ENCODE measurements around the gene NEBL. TPM values are rescaled to one million over a fixed set of nuclear protein-coding genes. Genes with fewer than 3 reads are reported as not detected.

NEBL gene
- total and polyA plus RNA-seq, 9 of the 15 experiments (the other 6 are each of a cell fraction or from before 2014, with no cell fraction given), result 0.82 to 14.6 (median 9.8) TPM

DNA sequence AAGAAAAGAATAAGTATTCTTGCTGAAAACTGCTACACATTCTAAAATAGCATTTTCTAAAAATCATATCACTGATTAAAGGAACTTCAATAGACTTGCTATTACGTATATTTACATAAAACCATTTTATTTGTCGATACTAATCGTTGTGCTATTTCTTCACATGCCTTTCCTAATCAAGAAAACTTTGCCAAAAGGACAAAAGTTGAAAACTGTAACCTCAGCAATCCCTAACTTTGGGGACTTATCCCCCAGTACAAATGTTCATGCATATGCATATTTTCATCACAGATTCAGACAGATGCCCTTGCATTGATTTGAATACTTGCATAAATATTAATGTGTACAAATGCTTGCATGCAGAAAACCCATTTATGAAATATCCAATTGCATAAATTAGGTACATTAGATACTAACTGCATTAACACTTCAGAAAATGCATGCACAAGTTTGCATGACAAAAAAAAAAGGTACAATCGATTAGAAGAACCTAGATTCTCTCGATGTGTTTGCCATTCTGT lies 35.6 kb upstream of the NEBL start (continued):
- TF ChIP-seq, protein P1, sequence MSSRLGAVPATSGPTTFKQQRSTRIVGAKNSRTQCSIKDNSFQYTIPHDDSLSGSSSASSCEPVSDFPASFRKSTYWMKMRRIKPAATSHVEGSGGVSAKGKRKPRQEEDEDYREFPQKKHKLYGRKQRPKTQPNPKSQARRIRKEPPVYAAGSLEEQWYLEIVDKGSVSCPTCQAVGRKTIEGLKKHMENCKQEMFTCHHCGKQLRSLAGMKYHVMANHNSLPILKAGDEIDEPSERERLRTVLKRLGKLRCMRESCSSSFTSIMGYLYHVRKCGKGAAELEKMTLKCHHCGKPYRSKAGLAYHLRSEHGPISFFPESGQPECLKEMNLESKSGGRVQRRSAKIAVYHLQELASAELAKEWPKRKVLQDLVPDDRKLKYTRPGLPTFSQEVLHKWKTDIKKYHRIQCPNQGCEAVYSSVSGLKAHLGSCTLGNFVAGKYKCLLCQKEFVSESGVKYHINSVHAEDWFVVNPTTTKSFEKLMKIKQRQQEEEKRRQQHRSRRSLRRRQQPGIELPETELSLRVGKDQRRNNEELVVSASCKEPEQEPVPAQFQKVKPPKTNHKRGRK (tag; IDR thresholded peaks at IDR 0.05), result no peak
- TF ChIP-seq, protein P2, sequence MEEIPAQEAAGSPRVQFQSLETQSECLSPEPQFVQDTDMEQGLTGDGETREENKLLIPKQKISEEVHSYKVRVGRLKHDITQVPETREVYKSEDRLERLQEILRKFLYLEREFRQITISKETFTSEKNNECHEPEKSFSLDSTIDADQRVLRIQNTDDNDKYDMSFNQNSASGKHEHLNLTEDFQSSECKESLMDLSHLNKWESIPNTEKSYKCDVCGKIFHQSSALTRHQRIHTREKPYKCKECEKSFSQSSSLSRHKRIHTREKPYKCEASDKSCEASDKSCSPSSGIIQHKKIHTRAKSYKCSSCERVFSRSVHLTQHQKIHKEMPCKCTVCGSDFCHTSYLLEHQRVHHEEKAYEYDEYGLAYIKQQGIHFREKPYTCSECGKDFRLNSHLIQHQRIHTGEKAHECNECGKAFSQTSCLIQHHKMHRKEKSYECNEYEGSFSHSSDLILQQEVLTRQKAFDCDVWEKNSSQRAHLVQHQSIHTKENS (CRISPR knock-in tag; IDR thresholded peaks at IDR 0.05), result no peak
- no peak for TF ChIP-seq ZNF695 (CRISPR knock-in tag; IDR thresholded peaks at IDR 0.05)
- TF ChIP-seq CBFA2T2 (conservative IDR thresholded peaks at IDR 0.05), result no peak
- no peak for TF ChIP-seq ZNF41 (CRISPR knock-in tag; conservative IDR thresholded peaks at IDR 0.05)
- TF ChIP-seq, protein P3, sequence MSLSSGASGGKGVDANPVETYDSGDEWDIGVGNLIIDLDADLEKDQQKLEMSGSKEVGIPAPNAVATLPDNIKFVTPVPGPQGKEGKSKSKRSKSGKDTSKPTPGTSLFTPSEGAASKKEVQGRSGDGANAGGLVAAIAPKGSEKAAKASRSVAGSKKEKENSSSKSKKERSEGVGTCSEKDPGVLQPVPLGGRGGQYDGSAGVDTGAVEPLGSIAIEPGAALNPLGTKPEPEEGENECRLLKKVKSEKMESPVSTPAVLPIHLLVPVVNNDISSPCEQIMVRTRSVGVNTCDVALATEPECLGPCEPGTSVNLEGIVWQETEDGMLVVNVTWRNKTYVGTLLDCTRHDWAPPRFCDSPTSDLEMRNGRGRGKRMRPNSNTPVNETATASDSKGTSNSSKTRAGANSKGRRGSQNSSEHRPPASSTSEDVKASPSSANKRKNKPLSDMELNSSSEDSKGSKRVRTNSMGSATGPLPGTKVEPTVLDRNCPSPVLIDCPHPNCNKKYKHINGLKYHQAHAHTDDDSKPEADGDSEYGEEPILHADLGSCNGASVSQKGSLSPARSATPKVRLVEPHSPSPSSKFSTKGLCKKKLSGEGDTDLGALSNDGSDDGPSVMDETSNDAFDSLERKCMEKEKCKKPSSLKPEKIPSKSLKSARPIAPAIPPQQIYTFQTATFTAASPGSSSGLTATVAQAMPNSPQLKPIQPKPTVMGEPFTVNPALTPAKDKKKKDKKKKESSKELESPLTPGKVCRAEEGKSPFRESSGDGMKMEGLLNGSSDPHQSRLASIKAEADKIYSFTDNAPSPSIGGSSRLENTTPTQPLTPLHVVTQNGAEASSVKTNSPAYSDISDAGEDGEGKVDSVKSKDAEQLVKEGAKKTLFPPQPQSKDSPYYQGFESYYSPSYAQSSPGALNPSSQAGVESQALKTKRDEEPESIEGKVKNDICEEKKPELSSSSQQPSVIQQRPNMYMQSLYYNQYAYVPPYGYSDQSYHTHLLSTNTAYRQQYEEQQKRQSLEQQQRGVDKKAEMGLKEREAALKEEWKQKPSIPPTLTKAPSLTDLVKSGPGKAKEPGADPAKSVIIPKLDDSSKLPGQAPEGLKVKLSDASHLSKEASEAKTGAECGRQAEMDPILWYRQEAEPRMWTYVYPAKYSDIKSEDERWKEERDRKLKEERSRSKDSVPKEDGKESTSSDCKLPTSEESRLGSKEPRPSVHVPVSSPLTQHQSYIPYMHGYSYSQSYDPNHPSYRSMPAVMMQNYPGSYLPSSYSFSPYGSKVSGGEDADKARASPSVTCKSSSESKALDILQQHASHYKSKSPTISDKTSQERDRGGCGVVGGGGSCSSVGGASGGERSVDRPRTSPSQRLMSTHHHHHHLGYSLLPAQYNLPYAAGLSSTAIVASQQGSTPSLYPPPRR (CRISPR knock-in tag; IDR thresholded peaks at IDR 0.05; ENCODE audit: borderline replicate concordance), result no peak
- no peak for TF ChIP-seq SRSF1 (IDR thresholded peaks at IDR 0.05; ENCODE audit: low read depth, low read length)
- no peak for TF ChIP-seq ZNF212 (CRISPR knock-in tag; IDR thresholded peaks at IDR 0.05)
- TF ChIP-seq, protein P4, sequence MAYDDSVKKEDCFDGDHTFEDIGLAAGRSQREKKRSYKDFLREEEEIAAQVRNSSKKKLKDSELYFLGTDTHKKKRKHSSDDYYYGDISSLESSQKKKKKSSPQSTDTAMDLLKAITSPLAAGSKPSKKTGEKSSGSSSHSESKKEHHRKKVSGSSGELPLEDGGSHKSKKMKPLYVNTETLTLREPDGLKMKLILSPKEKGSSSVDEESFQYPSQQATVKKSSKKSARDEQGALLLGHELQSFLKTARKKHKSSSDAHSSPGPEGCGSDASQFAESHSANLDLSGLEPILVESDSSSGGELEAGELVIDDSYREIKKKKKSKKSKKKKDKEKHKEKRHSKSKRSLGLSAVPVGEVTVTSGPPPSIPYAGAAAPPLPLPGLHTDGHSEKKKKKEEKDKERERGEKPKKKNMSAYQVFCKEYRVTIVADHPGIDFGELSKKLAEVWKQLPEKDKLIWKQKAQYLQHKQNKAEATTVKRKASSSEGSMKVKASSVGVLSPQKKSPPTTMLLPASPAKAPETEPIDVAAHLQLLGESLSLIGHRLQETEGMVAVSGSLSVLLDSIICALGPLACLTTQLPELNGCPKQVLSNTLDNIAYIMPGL (CRISPR knock-in tag; IDR thresholded peaks at IDR 0.05), result no peak
